ENCODE results near the gene RFC2.

Gene RFC2

GRCh38 chr7:74254129-74254857 lies at the start of gene RFC2:
TSS of gene RFC2 (minus strand) at chr7:74254399. CDS start at chr7:74254383, 16 bp downstream.
- peak; percentile 78 for DNase-seq (ENCODE audit: low read depth, low spot score)

GRCh38 chr7:74302745-74303221 lies 48.6 kb upstream of the RFC2 start:
- no peak for DNase-seq (ENCODE audit: low read depth, low spot score)

- DNase-seq (ENCODE audit: low read depth, low spot score), result no peak
Measured at GRCh38 chr7:74300926-74301325, 46.7 kb upstream of the RFC2 start.

GRCh38 chr7:74299401-74299800 lies 45.2 kb upstream of the RFC2 start:
- DNase-seq (ENCODE audit: low read depth, low spot score), result no peak

- DNase-seq (ENCODE audit: low read depth, low spot score), result no peak
Measured at GRCh38 chr7:74297516-74298233, 43.5 kb upstream of the RFC2 start.

- no peak for DNase-seq (ENCODE audit: low read depth, low spot score)
Measured at GRCh38 chr7:74294191-74294998, 40.2 kb upstream of the RFC2 start.

GRCh38 chr7:74293577-74293908 lies 39.3 kb upstream of the RFC2 start:
- no peak for DNase-seq (ENCODE audit: low read depth, low spot score)

- DNase-seq (ENCODE audit: low read depth, low spot score), result no peak
Measured at GRCh38 chr7:74292757-74293576, 38.8 kb upstream of the RFC2 start.

- DNase-seq (ENCODE audit: low read depth, low spot score), result no peak
Measured at GRCh38 chr7:74291535-74291934, 37.3 kb upstream of the RFC2 start.

GRCh38 chr7:74290981-74291441 lies 36.8 kb upstream of the RFC2 start:
- DNase-seq (ENCODE audit: low read depth, low spot score), result no peak

GRCh38 chr7:74290553-74290950 lies 36.4 kb upstream of the RFC2 start:
- DNase-seq (ENCODE audit: low read depth, low spot score), result no peak

- no peak for DNase-seq (ENCODE audit: low read depth, low spot score)
Measured at GRCh38 chr7:74289659-74290552, 35.7 kb upstream of the RFC2 start.

- DNase-seq (ENCODE audit: low read depth, low spot score), result no peak
Measured at GRCh38 chr7:74289018-74289658, 34.9 kb upstream of the RFC2 start, which contains the start of gene CLIP2. TSS of gene CLIP2 (plus strand) at chr7:74289407. CDS start at chr7:74317547, 28,140 bp downstream.

- DNase-seq (ENCODE audit: low read depth, low spot score), result no peak
Measured at GRCh38 chr7:74288034-74288881, 34.1 kb upstream of the RFC2 start.

GRCh38 chr7:74287303-74288033 lies 33.3 kb upstream of the RFC2 start:
- DNase-seq (ENCODE audit: low read depth, low spot score), result no peak

GRCh38 chr7:74286131-74286530 lies 31.9 kb upstream of the RFC2 start:
- DNase-seq (ENCODE audit: low read depth, low spot score), result no peak

- no peak for DNase-seq (ENCODE audit: low read depth, low spot score)
Measured at GRCh38 chr7:74284781-74285259, 30.6 kb upstream of the RFC2 start.
